Esophagus muscularis mucosa (tissue), 4 donors: Measurements from ENCODE around the gene ADAMTS17. TPM values are rescaled to one million over a fixed set of nuclear protein-coding genes. Genes with fewer than 3 reads are reported as not detected.

Experiments
- DNase-seq: peaks from one replicate; pipeline ENCODE4 v3.0.0-alpha.2; 2017; ENCODE audit errors: extremely low spot score
- H3K27ac ChIP-seq, 4 donors: fragments of 200-600 bp; sonication (generic); replicated peaks in 1 of 4; 1 replicate in 3 of 4; 2 replicates in 1 of 4; pipeline ENCODE4 v1.5.1; 2016 to 2019; ENCODE audit warnings: mild to moderate bottlenecking in 1 of 4
- H3K27me3 ChIP-seq, 4 donors: fragments of 200-600 bp; sonication (generic); one replicate each; pipeline versions ENCODE4 v1.5.1 to v1.6.0; 2016 to 2019
- H3K36me3 ChIP-seq, 4 donors: fragments of 200-600 bp; sonication (generic); one replicate each; pipeline ENCODE4 v1.5.1; 2016 to 2019
- H3K4me1 ChIP-seq, 4 donors: fragments of 200-600 bp; sonication (generic); one replicate each; pipeline ENCODE4 v1.5.1; 2016 to 2019
- H3K4me3 ChIP-seq, 4 donors: fragments of 200-600 bp; sonication (generic); 1 replicate in 2 of 4; 2 replicates in 2 of 4; pipeline ENCODE4 v1.5.1; 2016 to 2019; ENCODE audit warnings: mild to moderate bottlenecking in 4 of 4, moderate library complexity in 1 of 4
- H3K9me3 ChIP-seq, 4 donors: fragments of 200-600 bp; sonication (generic); 1 replicate in 3 of 4; 2 replicates in 1 of 4; pipeline ENCODE4 v1.5.1; 2016 to 2019
- EP300 ChIP-seq: sonication (generic); formaldehyde crosslinking; IDR thresholded peaks from one replicate; pipeline ENCODE4 v1.6.1; 2017; ENCODE audit warnings: antibody characterized with exemption
- POLR2A ChIP-seq: fragments of 450-650 bp; IDR thresholded peaks from one replicate; pipeline ENCODE4 v1.6.1; 2017; ENCODE audit warnings: antibody characterized with exemption, moderate library complexity, mild to moderate bottlenecking, low read depth
- POLR2AphosphoS5 ChIP-seq, 2 donors: sonication (generic); formaldehyde crosslinking; IDR thresholded peaks; one replicate each; pipeline ENCODE4 v1.6.1; 2017; ENCODE audit warnings: antibody characterized with exemption in 2 of 2
- WGBS: methylation state at CpG from one replicate; pipeline ENCODE4 v1.1.5; 2018; 5-methylcytosine and 5-hydroxymethylcytosine counted together
- intact Hi-C: fragments of 100-400 bp; cut with DNase I; formaldehyde crosslinking; loops from one replicate; pipeline ENCODE4 v1.15.1; 2023
- total RNA-seq, 4 donors: library from RNA; depleted of rRNA; stranded (reverse); fragments of >200 nt; gene quantifications; one replicate each; pipeline versions ENCODE4 v1.1.0 to v1.2.1, GENCODE V29; 2016
- TF ChIP-seq, protein P1 (sequence below), 3 experiments: fragments of 200-600 bp in 2 of 3; fragments of 450-650 bp in 1 of 3; sonication (generic) in 2 of 3; IDR thresholded peaks; one replicate each; pipeline ENCODE4 v1.5.1; 2017 to 2019; ENCODE audit warnings: antibody characterized with exemption in 3 of 3, mild to moderate bottlenecking in 2 of 3, moderate library complexity in 1 of 3

ADAMTS17 gene
- total RNA-seq, 4 donors from 2014 or later = 5.3 to 12.0 (median 6.6) TPM

DNA sequence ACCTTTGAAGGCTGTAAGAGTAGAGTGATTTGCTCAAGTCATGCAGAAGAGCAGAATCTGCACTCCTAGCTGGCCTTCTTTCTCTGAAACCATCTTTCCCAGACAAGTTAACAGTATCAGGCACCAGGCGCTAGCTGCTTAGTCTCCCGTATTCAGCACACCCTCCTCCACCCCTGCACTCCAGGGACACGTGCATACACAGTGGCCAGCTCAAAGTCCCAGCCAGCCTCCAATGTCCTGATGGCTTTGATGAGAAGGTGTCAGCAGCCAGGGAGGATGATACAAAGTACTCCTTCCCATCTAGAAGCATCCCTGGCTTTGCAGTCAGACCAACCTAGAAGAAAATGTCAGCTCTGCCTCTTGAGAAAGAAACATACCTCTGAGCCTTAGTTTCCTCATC lies 177.8 kb downstream of the ADAMTS17 start:
- intact Hi-C loops = no loop called here
- H3K4me1 ChIP-seq = peaks cover 11 to 24% (median 21%) of the 10 kb centered on the region in 4 donors
- H3K27ac ChIP-seq = no peak overlapping the region
- H3K27me3 ChIP-seq = no peaks in the 10 kb centered on the region
- TF ChIP-seq POLR2A = no peak
- no peak for TF ChIP-seq EP300
- TF ChIP-seq POLR2AphosphoS5 (IDR thresholded peaks at IDR 0.05) = no peak
- TF ChIP-seq, protein P1, sequence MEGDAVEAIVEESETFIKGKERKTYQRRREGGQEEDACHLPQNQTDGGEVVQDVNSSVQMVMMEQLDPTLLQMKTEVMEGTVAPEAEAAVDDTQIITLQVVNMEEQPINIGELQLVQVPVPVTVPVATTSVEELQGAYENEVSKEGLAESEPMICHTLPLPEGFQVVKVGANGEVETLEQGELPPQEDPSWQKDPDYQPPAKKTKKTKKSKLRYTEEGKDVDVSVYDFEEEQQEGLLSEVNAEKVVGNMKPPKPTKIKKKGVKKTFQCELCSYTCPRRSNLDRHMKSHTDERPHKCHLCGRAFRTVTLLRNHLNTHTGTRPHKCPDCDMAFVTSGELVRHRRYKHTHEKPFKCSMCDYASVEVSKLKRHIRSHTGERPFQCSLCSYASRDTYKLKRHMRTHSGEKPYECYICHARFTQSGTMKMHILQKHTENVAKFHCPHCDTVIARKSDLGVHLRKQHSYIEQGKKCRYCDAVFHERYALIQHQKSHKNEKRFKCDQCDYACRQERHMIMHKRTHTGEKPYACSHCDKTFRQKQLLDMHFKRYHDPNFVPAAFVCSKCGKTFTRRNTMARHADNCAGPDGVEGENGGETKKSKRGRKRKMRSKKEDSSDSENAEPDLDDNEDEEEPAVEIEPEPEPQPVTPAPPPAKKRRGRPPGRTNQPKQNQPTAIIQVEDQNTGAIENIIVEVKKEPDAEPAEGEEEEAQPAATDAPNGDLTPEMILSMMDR (IDR thresholded peaks at IDR 0.05) = no peak
- H3K4me3 ChIP-seq = no peak overlapping the region
- WGBS = 94% methylated on average over 3 of the region's 3 CpGs
- H3K9me3 ChIP-seq = no peaks in the 10 kb centered on the region
- no peaks in the 10 kb centered on the region for H3K36me3 ChIP-seq
- no peak for DNase-seq

- 86% methylated on average over 11 of the region's 11 CpGs for WGBS
Measured at GRCh38 chr15:100160953-100161352, 180.8 kb downstream of the ADAMTS17 start.

DNA sequence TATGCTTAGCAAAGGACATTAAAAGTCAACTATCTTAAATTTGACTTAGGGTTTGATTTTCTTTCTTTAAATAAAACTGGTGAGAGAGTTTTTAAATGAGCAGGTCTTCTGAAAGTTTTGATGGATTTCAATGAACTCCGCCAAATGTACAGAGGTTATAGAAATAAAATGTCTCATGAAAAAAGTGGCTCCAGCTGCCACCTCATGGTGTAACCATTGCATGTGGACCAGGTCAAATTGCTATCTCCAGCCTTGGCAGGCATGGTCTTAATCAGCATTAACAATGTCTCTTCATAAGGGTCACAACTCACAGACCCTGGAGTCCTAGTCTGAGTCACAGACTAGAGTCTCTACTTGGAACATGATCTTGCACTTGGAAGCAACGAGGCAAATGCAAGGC lies 182.3 kb downstream of the ADAMTS17 start:
- Histone ChIP-seq H3K9me3 (no peaks in the 10 kb centered on the region), H3K4me3 (no peak overlapping the region), H3K4me1 (no peaks in the 10 kb centered on the region), H3K27me3 (no peaks in the 10 kb centered on the region), H3K27ac (no peak overlapping the region), H3K36me3 (no peaks in the 10 kb centered on the region)
- intact Hi-C loops = no loop called here
- TF ChIP-seq POLR2A (no peak), EP300 (no peak), POLR2AphosphoS5 (IDR thresholded peaks at IDR 0.05) (no peak)
- TF ChIP-seq, protein P1 (IDR thresholded peaks at IDR 0.05) = no peak
- WGBS = 75% methylated on average over 2 of the region's 2 CpGs
- no peak for DNase-seq

More at GRCh38 chr15:100160953-100161352, 180.8 kb downstream of the ADAMTS17 start:
- Histone ChIP-seq H3K4me3 (no peak overlapping the region), H3K36me3 (no peaks in the 10 kb centered on the region), H3K9me3 (no peaks in the 10 kb centered on the region), H3K27ac (no peak overlapping the region), H3K4me1 (no peaks in the 10 kb centered on the region), H3K27me3 (no peaks in the 10 kb centered on the region)
- TF ChIP-seq, protein P1 (IDR thresholded peaks at IDR 0.05) = no peak
- intact Hi-C loops = no loop called here
- DNase-seq = no peak

DNA sequence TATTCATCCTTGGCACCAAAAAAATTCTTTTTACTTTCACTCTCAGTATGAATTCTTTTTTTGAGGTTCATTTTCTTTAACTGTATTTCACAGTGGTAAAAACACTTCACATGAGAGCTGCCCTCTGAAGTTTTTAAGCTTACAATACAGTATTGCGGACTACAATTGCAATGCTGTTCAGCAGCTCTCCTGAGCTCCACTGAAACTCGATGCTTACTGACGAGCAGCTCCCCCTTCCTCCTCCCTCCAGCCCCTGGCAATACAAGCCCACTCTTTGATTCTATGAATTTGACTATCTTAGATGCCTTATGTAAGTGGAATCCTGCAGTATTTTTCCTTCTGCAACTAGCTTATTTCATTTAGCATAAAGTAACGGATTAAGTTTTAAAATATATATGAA lies 183.4 kb downstream of the ADAMTS17 start:
- intact Hi-C loops = no loop called here
- 69% methylated on average over 4 of the region's 4 CpGs for WGBS
- no peaks in the 10 kb centered on the region for H3K4me1 ChIP-seq

DNA sequence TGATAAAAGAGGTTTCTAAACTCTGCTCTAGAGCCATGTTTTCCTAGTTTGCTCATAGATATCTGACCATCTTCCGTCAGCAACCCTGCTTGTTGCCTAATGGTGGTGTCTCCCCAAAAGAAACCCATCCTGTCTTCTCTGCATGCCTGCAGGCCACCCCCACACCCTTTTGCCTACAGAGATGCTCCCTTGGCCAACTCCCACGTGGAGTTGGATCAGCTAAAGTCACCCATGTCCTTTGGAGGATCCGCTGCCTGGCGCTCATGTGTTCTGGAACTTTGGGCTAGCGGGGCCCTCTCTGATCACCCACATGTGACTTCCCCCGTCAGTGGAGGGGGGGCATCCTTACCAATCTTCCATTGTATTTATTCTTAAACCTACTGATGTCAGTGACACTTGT lies 185.6 kb downstream of the ADAMTS17 start:
- H3K4me3 ChIP-seq = no peak overlapping the region
- 96% methylated on average over 6 of the region's 6 CpGs for WGBS
- H3K27me3 ChIP-seq = no peaks in the 10 kb centered on the region
- no peak overlapping the region for H3K27ac ChIP-seq
- no peaks in the 10 kb centered on the region for H3K9me3 ChIP-seq
- H3K4me1 ChIP-seq = no peaks in the 10 kb centered on the region
- peaks cover 0 to 6% (median 0%) of the 10 kb centered on the region in 4 donors for H3K36me3 ChIP-seq
- DNase-seq = no peak
- intact Hi-C loops = no loop called here
- TF ChIP-seq POLR2A = no peak
- TF ChIP-seq POLR2AphosphoS5 (IDR thresholded peaks at IDR 0.05) = no peak
- TF ChIP-seq, protein P1 (IDR thresholded peaks at IDR 0.05) = no peak
- no peak for TF ChIP-seq EP300

More for the DNA sequence above, 183.4 kb downstream of the ADAMTS17 start:
- Histone ChIP-seq H3K36me3 (no peaks in the 10 kb centered on the region), H3K4me3 (no peak overlapping the region), H3K9me3 (no peaks in the 10 kb centered on the region), H3K27ac (no peak overlapping the region), H3K27me3 (no peaks in the 10 kb centered on the region)
- no peak for TF ChIP-seq POLR2AphosphoS5 (IDR thresholded peaks at IDR 0.05)
- no peak for TF ChIP-seq POLR2A
- no peak for TF ChIP-seq EP300
- TF ChIP-seq, protein P1 (IDR thresholded peaks at IDR 0.05) = no peak
- no peak for DNase-seq
